HUDEP-2 (cell line): Measurements from ENCODE around the gene ZNRF4.
"Not testable (repeated sequence)": the region's sequence is repeated elsewhere in the genome, so short reads cannot be mapped to it uniquely, and the experiment has no call there.

Experiments used
- DNase-seq, 76 experiments: peaks; one replicate each; lab custom pipeline; 2025; ENCODE audit not compliant: unreplicated experiment in 76 of 76; lab: John Stamatoyannopoulos, UW

ZNRF4 gene

DNA sequence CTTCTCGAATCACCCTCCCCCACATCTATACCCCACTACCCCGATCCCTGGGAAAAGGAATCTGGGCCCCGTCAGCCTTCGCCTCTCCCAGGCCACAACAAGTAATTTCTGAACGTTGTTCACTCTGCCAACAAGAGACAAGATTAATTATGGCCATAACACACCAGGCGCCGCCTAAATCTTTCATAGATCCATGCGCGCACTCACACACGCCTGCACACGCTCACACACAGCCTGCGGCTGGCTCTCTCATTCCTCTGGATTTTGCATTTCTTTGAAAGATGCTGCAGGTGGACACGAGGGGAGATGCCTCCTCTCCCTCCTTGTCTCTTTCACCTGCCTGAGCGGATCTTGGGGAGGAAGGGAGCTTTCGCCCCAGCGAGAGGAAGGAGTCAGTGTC lies 17.1 kb downstream of the ZNRF4 start:
- DNase-seq = no peak

DNA sequence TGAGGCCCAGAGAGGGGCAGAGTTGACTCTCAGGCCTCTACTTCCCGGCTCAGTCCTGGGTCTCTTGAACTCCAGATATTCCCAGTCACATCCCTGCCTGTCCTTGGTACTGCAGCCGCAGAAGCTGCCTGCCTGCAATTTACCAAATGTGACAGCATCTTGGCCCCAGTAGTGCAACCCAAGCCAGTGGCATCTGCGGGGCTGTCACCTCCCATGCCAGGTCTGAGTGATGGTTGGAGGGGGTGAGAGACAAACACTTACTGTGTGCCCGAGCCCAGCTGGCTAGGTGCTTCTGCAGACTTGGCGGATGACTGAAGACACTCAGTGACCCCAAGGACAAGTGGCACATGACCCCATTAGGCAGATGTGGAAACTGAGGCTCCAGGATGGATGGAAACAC lies 18.4 kb downstream of the ZNRF4 start:
- no peak for DNase-seq

DNA sequence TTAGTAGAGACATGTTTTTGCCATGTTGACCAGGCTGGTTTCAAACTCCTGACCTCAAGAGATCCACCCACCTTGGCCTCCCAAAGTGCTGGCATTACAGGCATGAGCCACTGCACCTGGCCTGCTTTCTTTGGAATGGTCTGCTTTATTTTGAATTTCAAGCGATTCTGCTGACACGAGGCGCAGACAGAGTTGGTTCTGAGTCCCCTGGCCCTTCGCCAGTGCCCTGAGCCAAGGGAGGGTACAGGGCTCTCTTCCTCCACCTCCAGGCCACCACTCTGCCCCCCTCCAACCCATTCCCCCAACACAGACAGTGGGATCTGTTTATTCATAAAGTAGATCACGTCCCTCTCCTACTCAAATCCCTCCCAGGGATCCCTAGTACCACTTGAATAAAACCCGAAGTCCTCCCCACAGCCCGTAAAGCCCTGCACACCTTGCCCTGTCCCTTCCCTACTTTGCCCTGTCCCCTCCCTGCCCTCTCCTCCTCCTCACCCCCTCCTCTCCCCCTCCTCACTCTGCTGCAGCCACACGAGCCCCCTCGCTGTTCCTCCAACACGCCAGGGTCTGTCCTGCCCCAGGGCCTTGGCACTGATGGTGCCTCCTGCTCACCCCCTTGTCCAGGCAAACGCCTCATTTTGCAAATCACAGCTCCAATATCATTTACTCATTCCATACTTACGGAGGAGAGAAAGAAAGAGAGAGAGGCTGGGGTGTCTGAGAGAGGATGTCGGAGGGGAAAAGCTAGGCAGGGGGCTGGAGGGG lies 22.4 kb downstream of the ZNRF4 start:
- no peak for DNase-seq

DNA sequence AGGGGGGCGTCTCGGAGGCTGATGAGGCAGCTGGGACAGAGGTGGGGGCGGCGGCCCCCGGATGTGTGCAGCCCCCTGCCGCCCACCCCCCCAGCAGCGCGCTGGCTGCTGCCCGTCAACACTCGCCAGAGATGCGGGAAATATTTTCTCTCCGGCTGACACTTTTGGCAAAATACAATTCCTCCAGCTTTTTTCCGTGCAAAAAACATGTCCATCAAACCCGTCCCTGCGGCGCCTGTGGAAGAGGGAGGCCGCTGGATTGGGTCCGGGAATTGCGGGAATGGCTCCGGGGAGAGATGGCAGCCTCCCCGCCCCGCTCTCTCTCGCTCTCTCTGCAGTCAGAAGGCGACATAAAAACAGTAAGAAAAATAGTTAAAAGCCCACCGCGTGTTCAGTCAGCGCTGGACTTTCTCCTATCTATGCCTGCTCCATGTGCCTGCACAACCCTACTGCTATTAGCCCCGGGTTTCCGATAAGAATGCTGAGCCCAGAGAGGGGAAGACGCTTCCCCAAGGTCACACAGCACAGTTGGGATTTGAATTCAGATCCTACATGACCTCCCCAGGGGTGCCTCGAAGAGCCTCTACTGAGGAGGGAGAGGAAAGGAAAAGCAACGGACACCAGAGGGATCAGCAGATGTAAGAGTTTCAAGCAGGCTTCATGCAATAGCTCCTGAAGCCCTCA lies 23.2 kb downstream of the ZNRF4 start:
- DNase-seq = no peak

DNA sequence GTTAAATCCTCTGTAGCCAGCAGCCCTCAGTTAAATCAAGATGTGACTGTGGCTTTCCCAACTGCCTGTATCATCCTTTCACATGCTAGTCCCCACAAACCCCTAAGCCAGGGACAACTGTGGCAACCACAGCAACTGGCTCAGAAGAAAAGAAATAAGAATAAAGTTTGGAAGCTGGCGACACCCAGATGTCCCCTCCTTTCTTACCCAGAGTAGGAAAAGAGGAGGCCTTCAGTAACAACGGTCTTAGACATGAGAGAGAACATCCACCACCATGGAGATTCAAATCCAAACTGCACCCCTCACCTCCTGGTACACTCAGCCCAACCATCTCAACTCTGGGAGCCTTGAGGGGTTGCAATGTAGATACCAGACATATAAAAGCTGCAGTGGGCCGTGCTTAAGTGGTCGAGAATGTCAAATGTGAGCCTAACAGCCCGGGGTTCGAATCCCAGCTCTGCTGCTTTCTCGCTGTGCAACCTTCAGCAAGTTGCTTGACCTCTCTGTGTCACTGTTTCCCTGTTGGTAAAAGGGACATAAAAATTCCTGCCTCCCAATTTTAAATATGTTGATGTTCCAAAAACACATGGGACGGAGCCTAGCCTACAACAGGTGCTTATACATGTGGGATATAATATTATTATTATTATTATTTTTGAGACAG lies 23.8 kb downstream of the ZNRF4 start:
- DNase-seq = no peak

DNA sequence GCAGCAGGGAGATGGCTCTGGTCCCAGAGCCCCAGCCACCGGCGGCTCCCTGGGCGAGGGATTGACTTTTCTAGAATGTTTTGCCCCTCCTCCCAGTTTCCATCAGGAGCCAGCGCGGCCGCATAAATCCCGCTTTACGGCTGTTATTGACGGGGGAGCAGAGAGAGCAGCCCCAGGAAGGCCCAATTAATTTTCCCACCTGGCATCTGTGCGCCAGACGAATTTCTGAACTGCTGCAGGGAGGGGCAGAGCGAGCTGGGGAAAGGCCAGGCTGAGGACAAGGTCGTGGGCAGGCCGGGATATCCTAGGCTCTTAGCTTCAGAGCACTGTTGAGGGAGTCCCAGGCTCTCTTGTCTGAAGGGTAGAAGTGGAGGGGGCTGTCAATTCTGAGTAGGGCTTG lies 24.7 kb downstream of the ZNRF4 start:
- DNase-seq = no peak

DNA sequence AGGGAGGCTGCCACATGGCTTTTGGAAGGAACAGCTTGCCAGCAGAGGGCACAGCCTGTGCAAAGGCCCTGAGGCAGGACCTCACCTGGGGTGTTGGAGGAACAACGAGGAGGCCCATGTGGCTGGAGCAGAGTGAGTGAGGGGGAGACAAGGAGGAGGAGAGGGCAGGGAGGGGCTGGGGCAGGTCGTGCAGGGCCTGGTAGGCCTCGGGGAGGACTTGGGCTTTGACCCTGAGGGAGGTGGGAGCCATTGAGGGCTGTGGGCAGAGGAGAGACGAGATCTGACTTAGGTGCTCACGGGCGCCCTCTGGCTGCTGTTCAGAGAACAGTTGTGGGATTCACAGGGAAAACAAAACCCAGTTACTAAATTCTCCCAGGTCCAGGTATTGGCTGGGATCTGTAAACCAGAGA lies 25.2 kb downstream of the ZNRF4 start:
- peak in 35 of 76 experiments; percentile 5 to 49 (median 32) for DNase-seq

DNA sequence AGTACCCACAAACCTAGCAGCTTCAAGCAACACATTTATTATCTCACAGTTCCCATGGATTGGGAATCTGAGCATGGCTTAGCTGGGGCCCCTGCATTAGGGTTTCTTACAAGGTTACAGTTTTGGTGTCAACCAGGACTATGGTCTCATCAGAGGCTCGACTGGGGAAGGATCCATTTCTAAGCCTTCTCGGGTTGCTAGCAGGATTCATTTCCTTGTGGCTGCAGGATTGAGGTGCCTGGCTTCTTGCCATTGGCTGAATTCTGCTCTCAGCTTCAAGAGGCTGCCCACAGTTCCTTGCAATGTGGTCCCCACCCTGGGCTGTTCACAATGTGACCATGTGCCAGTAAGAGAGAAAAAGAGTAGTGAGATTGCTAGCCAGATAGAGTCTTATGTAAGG lies 26.7 kb downstream of the ZNRF4 start:
- no peak for DNase-seq

DNA sequence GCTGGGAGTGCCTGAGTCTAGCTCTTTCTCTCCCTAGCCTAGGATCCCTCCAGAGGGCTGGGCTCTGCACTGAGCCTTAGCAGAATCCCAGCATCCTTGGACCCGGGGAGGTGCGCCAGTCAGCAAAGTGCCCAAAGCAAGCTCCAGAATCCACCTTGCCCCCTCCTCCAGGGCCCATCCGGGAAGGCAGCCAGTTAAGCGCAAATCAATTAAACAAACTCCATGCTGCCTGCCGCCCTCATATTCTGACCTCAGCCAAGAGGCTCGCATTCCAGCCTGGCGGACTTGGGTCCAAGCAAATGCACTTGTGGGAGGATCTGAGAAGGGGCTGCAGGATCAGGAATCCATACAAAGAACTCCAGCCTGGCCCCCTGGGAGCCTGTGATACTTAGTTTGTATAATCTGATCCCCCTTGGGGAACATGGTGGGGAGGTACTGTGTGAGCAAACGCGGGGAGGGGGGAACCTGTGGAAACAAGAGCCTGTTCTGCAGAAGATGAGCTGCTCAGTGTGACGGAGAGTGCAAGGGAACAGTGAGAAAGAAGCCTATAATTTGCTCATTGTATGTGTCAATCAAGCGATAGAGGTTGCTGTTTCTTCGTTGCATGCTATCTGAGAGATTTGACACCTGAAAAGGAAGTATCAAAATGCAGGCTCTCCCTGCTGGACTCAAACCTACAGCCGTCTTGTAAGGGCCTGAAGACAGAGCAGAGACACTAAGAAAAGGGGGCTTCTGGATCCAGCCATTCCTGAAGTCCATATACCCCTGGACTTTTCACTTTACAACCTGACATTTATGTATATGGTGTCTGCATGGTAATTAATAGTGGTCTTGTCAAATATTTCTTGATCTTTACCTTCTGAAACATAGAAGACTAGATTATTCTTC lies 29.4 kb downstream of the ZNRF4 start:
- DNase-seq = no peak

DNA sequence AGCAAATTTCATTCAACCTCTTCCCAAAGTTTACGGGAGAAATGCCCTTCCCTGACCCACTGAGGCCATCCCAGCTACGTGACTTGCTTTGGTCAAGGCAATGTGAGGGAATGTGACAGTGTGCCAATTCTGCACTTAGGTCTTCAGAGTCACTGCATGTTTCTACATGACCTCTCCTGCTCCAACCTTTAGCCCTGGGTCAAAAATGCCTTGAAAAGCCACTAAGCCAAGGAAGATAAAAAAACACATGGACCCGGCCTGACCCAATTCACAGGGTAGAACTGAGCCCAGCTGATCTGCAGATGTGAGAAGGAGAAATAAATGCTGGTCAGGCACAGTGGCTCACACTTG lies 30.0 kb downstream of the ZNRF4 start:
- no peak for DNase-seq

DNA sequence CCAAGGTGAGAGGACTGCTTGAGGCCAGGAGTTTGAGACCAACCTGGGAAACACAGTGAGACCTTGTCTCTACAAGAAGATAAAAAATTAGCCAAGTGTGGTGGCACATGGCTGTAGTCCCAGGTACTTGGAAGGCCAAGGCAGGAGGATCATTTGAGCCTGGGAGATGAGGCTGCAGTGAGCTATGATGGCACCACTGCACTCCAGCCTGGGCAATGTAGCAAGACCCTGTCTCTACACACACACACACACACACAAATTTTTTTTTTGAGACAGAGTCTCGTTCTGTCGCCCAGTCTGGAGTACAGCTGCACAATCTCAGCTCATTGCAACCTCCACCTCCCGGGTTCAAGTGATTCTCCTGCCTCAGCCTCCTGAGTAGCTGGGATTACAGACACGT lies 30.4 kb downstream of the ZNRF4 start:
- not testable (repeated sequence) for DNase-seq

DNA sequence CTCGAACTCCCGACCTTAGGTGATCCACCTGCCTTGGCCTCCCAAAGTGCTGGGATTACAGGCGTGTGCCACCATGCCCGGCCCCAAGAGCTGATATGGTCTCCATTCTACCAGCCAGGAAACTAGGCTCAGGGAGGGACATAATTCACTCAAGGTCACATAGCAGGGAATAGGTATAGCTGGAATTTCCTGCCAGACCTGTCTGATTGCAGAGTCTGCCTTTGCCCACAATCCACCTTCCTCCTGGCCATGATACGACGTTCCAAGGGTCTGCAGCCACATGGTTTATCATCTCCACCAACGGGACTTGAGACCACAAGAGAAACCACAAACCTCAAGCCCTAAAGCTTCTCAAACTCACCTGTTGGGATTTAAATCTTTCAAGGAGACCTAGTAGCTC lies 32.0 kb downstream of the ZNRF4 start:
- DNase-seq = no peak

DNA sequence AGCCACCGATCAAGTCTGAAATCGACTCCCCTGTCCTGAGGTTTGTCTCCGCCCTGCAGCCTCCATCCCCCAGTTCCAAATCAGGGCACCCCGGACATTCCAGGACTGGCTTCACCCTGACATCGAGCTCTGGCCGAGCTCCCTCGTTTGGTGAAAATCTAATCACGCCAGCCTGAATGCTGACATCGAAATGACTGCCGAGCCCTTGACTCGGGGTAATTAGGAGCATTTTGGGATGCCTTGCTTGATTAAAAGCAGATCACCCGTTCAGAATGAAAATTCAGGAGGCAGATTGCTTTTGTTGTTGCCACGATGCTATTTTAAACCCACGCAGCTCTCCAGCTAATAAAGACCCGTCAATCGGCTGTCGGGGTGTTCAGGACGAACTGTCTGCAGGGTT lies 34.3 kb downstream of the ZNRF4 start:
- DNase-seq = no peak

DNA sequence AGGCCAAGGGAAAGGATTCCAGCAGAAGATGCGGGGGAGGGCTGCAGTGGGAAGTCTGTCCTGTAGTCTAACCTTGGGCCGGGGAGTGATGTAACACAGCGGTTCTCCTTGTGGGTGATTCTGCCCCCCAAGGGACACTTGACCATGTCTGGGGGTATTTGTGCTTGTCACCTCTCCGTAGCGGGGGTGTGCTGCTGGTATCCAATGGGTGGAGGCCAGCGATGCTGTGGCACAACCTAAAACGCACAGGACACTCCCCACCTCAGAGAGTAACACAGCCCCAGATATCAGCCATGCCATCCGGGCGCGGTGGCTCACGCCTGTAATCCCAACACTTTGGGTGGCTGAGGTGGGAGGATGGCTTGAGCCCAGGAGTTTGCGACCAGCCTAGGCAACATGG lies 36.3 kb downstream of the ZNRF4 start:
- DNase-seq = no peak

DNA sequence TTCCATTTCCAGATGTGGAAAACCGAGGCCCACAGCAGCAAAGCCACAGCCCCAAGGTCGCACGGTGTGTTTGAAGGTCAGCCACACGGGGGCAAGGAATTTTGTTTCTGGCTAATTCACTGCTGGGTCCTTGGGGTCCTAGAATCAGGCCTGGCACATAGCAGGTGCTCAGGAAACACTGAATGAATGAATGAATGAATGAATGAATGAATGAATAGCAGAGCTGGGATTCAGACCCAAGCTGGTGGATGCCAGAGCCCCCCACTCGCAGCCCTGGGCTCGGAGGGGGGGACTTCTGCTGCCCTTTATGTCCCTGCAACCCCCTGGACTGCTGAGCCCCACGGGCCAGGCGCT lies 37.0 kb downstream of the ZNRF4 start:
- no peak for DNase-seq

DNA sequence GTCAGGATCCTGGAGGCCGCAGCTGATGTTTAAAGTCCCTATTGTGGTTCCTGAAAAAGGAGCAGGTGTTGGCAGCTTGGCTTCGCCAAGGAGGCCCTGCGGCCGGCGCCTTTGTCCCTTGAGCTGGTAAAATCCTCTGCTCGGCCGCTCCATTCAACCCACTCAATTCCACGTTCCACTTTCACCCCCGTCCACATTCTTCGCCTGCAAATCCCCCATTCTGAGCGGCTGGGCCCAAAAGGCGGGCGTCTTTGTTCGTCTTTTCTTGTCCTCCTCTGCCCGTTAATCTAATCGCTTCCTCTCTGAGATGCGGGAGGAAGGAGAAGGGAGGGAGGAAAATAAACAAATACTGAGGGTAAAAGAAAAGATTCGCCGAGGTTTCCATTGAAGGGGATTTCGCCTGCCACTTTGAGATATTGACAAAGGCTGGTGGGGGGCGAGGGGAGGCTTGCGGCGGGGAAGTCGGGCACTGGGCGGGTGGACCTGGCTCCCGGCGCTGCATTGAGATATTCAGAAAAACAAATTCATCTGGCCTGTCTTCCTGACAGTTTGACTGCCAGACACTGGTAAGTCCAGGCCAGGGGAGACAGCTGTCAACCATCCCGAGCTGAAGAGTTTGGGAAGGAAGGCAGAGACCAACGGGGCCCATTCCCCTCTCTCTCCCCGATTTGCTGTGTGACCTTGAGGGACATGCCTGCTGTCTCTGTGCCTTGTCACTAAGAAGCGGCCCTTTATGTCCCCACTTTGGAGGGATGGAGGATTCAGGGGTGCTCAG lies 37.6 kb downstream of the ZNRF4 start:
- DNase-seq = no peak

DNA sequence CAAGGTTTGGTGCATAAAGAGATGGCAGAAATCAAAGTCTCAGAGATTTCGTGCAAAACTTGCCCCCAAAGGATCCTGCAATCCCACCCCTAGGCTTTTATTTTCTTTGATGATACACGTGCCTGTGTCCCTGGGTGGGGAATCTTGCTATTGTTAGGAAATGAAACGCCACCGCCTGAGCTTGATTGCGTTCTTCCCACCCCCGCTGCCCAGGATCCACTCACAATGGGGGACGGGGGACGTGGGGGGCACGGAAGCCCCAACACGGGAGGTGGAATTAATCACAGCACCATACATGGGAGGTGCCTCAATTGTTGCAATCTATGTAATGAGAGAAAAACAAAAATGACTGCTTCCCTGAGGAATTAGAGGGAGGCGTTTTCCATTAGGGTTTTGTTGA lies 39.6 kb downstream of the ZNRF4 start:
- DNase-seq = no peak

DNA sequence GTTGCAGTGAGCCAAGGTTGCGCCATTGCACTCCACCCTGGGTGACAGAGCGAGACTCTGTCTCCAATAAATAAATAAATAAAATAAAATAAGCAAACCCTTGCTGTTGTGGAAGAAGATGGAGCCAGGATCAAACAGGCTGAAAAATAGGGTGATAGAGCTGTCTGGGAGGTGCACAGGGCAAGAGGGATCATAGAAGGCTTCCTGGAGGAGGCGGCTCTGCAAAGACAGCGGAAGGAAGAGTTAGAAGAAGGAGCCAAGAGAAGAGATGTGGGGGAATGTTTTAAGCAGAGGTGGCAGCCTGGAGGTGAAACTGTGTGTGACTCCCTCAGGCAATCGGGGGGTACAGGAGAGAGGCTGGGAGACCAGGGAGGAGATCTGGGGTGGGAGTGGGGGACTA lies 40.6 kb downstream of the ZNRF4 start:
- DNase-seq = no peak

DNA sequence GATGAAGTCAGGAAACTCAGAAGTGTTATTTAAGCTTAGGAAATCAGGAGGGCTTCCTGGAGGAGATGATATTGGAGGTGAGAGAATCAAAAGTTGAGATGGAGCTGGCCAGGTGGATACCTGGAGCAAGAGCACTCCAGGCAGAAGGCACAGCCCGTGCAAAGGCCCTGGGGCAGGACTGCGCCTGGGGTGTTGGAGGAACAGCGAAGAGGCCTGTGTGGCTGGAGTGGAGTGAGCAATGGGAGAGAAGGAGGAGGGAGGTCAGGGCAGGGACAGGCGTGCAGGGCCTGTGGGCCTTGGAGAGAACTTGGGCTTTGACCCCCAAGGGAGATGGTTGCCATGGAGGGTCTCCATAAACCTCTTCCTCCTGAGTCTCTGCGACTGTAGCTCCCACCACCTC lies 42.1 kb downstream of the ZNRF4 start:
- no peak for DNase-seq

DNA sequence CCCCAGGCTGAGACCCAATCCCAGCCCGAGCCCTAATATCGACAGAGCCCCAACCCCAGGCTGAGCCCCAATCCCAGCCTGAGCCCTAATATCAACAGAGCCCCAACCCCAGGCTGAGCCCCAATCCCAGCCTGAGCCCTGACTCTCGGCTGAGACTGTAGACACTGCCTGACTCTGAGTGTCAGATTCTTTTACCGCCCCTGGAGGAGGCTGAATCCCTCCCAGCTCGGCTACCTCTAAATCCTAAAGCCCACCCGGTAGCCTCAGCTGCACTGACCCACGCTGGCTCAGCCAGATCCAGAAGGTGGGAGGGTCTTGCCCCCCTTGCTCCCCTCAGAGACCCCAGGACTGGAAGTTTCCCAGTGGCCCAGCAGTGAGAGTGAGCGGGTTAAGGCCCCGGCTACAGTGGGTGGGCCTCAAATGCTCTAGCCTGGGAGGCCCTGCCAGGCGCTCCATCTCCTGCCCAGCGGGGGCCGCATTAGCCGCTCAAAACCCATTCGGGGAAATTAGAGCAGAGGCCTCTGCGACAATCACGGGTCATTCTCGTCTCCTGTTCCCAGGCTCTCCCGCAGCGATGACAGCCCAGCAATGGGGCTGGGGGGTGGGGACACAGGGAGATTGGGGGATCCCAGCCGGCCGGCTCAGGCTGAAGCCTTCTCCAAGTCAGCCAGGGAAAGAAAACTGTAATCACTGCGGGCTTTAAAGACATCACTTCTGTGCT lies 43.8 kb downstream of the ZNRF4 start:
- no peak for DNase-seq
